Measurements from ENCODE around the gene KRTAP10-8.
"Not testable (repeated sequence)": the region's sequence is repeated elsewhere in the genome, so short reads cannot be mapped to it uniquely, and the experiment has no call there.

Gene KRTAP10-8, protein sequence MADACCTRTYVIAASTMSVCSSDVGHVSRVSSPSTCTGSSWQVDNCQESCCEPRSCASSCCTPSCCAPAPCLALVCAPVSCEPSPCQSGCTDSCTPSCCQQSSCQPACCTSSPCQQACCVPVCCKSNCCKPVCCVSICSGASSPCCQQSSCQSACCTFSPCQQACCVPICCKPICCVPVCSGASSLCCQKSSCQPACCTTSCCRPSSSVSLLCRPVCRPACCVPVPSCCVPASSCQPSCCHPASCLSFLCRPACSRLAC

DNA sequence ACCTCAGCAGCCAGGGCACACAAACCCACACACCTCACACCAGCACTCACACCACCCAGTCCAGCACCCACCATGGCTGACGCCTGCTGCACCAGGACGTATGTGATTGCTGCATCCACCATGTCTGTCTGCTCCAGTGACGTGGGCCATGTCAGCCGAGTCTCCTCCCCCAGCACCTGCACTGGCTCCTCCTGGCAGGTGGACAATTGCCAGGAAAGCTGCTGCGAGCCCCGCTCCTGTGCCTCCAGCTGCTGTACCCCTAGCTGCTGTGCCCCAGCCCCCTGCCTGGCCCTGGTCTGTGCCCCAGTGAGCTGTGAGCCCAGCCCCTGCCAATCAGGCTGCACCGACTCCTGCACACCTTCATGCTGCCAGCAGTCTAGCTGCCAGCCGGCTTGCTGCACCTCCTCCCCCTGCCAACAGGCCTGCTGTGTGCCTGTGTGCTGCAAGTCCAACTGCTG lies at the start of gene KRTAP10-8:
KRTAP10-8 (plus strand) TSS at position 51 of the 458 bp plus-strand sequence; CDS start at position 73, 22 bp downstream.
- DNase-seq = no peak

DNA sequence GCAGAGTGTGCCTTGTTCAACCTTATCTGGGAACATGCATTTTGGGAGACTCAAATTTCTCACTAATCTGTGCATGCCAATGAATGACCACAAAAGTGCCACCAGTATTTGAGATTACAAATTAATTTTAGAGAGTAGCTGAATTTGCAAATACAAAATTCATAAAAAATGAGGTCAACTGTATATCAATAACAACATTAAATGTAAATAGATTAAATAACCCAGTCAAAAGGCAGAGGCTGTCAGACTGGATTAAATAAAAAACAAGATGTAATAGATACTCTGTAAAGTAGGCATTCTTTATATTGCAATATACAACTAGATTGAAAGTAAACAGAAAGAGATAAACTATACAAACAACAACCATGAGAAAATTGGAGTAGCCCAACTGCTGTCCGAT lies 47.8 kb upstream of the KRTAP10-8 start:
- no peak for DNase-seq

GRCh38 chr21:44564886-44565598 lies 46.8 kb upstream of the KRTAP10-8 start:
- no peak for DNase-seq

- no peak for DNase-seq
These were observed 45.5 kb upstream of the KRTAP10-8 start for GRCh38 chr21:44566403-44566802.

- DNase-seq = no peak
These were observed 44.3 kb upstream of the KRTAP10-8 start for GRCh38 chr21:44567481-44568171.

GRCh38 chr21:44568261-44568660 lies 43.6 kb upstream of the KRTAP10-8 start:
- DNase-seq = no peak

DNA sequence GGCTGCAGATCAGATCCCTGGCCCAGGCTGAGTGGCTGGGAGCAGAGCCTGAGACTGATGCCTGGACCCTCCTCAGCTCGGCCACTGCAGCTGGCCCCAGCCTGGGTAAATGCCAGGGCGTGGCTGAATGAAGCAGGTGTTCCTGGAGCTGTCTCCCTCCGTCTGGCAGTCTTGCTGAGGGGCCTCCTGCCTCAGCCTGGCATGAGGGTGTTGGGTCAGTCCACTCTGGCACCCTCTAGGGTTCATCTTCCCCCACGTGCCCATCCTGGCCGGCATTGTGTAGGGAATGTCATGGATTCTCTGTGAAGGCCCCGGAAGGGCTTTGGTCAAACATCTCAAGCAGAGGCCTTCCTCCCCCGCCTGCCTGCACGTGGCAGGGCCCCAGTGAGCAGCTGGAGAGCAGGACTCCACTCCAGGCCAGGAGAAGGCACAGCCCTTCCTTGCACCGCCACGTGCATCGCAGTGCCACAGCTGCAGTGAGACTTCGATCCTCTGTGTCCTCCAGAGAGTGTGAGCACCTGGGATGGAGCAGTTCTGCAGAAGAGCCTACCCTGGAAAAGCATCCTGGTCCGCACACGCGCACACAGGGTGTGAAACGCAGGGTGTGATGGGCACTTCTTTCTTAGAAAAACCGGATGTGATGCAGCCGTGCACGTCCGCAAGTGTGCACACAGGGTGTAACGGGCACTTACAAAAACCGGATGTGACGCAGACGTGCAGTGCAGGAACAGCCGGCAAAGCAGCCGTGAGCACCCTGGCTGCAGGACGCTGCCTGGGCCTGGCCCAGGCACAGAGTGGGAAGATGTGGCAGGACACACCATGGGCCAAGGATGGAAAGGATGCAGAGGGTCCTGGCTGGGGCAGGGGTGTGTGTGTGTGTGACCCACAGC lies 43.0 kb upstream of the KRTAP10-8 start:
- DNase-seq = no peak

- no peak for DNase-seq
These were observed 41.9 kb upstream of the KRTAP10-8 start for GRCh38 chr21:44569861-44570517.

DNA sequence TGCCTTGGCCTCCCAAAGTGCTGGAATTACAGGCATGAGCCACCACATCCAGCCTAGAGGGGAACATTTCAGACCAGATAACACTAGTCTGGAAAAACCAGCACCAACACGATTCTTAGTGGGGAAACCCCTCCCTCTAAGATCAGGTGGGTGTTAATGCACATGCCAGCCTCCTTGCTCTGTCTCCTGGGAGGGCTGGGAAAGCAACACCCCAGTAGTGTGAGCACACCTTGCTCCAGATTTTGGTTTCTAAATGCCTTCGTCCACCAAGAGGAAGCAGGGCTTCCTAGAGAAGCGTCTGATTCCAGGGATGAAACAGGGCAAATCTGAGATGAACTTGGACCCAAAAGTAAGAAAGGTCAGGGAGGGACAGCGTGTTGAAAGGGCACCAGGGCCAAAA lies 40.6 kb upstream of the KRTAP10-8 start:
- DNase-seq = no peak

DNA sequence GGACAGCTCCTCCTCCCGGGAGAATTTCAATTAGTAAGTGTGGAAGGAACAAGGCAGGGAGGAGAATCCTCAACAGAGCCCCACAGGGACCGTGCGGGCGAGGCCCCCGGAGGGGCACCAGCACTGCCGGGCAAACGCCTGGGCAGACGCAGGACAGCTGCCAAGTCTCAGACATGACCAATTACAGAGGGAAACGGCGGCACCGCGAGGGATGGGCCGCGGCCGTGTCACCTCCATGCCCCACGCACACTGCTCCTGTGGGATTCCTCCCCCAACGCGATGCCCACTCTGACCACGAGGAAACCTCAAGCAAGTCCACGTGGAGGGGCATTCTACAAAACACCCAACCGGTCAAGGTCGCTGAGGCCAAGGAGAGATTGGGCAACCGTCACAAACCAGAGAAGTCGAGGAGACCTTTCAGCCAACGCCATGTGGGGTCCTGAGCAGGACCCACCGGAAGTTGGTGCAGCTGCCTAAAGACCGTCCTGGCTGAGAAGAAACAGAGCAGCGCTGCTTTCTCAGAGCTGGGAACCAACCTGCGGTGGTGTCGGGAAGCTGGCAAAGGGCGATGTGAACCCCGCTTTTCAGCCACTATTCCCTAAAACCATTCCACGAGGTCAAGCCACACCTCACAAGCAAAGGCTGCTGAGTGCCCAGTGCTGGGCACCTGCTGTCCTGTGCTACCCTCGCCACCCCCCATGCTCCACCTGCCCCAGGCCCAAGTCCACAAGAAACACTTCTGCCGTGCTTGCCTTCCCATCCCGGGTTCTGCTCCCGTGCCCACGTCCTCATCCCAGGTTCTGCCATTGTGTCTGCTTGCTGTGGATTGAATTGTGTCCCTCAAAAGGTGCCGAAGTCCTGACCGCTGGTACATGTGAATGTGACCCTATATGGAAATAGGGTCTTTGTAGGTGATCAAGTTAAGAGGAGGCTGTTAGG lies 39.8 kb upstream of the KRTAP10-8 start:
- no peak for DNase-seq

- DNase-seq = no peak
These were observed 38.8 kb upstream of the KRTAP10-8 start for GRCh38 chr21:44572959-44573583.

DNA sequence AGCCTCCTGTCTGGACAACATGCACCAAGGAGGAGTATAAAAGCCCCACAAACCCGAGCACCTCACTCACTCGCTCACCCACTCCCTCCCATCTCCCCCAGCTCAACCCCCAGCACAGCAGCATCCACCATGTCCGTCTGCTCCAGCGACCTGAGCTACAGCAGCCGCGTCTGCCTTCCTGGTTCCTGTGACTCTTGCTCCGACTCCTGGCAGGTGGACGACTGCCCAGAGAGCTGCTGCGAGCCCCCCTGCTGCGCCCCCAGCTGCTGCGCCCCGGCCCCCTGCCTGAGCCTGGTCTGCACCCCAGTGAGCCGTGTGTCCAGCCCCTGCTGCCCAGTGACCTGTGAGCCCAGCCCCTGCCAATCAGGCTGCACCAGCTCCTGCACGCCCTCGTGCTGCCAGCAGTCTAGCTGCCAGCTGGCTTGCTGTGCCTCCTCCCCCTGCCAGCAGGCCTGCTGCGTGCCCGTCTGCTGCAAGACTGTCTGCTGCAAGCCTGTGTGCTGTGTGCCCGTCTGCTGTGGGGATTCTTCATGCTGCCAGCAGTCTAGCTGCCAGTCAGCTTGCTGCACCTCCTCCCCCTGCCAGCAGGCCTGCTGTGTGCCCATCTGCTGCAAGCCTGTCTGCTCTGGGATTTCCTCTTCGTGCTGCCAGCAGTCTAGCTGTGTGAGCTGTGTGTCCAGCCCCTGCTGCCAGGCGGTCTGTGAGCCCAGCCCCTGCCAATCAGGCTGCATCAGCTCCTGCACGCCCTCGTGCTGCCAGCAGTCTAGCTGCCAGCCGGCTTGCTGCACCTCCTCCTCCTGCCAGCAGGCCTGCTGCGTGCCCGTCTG lies 38.0 kb upstream of the KRTAP10-8 start, which contains the start of gene KRTAP10-4:
KRTAP10-4 (plus strand) TSS at position 100 of the 827 bp plus-strand sequence; CDS start at position 130, 30 bp downstream.
- DNase-seq = not testable (repeated sequence)

- no peak for DNase-seq
These were observed 37.2 kb upstream of the KRTAP10-8 start for GRCh38 chr21:44574457-44575306.

GRCh38 chr21:44575307-44576024 lies 36.4 kb upstream of the KRTAP10-8 start:
- no peak for DNase-seq

DNA sequence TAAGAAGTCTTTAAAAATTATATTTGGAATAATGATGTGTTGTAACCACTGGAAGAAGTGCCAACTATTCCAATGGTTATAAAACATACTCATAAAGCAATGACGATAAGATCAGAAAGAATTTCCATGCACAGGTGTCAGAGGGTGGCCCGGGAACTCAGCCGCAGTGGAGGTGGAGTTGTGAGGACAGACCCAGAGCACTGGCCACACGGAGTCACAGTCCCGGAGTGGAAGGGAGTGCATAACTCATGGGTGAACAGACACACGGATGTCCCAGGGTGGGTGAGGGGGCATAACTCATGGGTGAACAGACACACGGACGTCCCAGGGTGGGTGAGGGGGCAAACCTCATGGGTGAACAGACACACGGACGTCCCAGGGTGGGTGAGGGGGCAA lies 35.9 kb upstream of the KRTAP10-8 start:
- DNase-seq = no peak

DNA sequence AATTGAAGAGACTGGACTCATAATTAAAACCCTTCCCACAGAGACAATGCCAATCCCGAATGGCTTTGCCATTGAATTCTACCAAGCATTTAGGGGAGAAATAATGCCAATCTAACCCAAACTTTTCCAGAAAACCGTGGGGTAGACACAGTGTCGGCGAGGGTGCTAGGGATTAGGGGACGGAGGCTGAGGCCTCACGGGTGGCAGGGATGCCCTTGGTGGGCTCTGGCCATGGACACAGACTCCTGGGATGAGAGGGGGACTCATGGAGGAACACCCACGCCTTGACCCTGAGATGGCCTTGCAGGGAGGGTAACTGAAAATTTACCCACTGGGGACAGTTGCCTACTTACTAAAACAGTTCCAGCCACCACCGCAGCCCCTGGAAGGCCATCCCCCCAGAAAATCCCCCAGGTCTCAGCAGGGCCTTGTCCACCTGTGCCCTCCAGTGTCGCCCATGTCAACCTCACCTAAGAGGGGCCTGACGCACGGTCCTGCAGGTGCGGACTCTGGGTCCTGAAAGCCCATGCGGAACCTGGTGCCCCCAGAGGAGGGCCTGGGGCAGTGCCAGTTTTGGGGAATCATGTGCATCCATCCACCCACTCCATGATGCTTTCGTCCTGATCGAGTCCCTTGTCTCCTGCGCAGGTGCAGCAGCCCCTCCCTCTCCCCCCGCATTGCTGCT lies 33.4 kb upstream of the KRTAP10-8 start:
- DNase-seq = no peak

Measured in activated naive CD4-positive, alpha-beta T cell treated with anti-CD3 and anti-CD28 coated beads, Interleukin-2, amount 50 U/mL, for 16 hours (primary cell).